Prostate gland (tissue), 2 donors: Measurements from ENCODE around the gene FGFRL1. TPM values are rescaled to one million over a fixed set of nuclear protein-coding genes. Genes with fewer than 3 reads are reported as not detected.

Source experiments
- DNase-seq: peaks from one replicate; pipeline ENCODE4 v3.0.0-alpha.2; 2019; ENCODE audit warnings: low spot score
- H3K27ac ChIP-seq, 2 donors: fragments of 200-600 bp; sonication (generic); 2 replicates each; pipeline ENCODE4 v1.5.1; 2017 to 2019
- H3K27me3 ChIP-seq: fragments of 200-600 bp; sonication (generic); replicated peaks from 2 replicates; pipeline ENCODE4 v1.5.1; 2019; ENCODE audit not compliant: insufficient read depth
- H3K36me3 ChIP-seq, 2 donors: fragments of 200-600 bp; sonication (generic); 1 replicate in 1 of 2; 2 replicates in 1 of 2; pipeline versions ENCODE4 v1.5.1 to v1.8.1; 2017 to 2019
- H3K4me1 ChIP-seq: fragments of 200-600 bp; sonication (generic); replicated peaks from 2 replicates; pipeline ENCODE4 v1.5.1; 2019
- H3K4me3 ChIP-seq, 2 donors: fragments of 200-600 bp; sonication (generic); 2 replicates each; pipeline ENCODE4 v1.5.1; 2017 to 2019
- H3K9me3 ChIP-seq: fragments of 200-600 bp; sonication (generic); 2 replicates; pipeline ENCODE4 v1.5.1; 2017
- POLR2A ChIP-seq: fragments of 450-650 bp; IDR thresholded peaks from one replicate; pipeline ENCODE4 v1.6.1; 2016; ENCODE audit warnings: antibody characterized with exemption, mild to moderate bottlenecking
- POLR2AphosphoS5 ChIP-seq: sonication (generic); formaldehyde crosslinking; IDR thresholded peaks from one replicate; pipeline ENCODE4 v1.6.1; 2017; ENCODE audit warnings: antibody characterized with exemption
- WGBS: methylation state at CpG from one replicate; pipeline ENCODE4 v1.1.5; 2018; 5-methylcytosine and 5-hydroxymethylcytosine counted together
- intact Hi-C: fragments of 100-400 bp; cut with DNase I; formaldehyde crosslinking; loops from one replicate; pipeline ENCODE4 v1.14.2; 2022
- total RNA-seq, 2 donors: library from RNA; depleted of rRNA; stranded (reverse); fragments of >200 nt; gene quantifications; one replicate each; pipeline ENCODE4 v1.1.0, GENCODE V29; 2016
- TF ChIP-seq, protein P1 (sequence below), 4 experiments: fragments of 200-600 bp in 2 of 4; fragments of 450-650 bp in 2 of 4; sonication (generic) in 2 of 4; IDR thresholded peaks; 1 replicate in 3 of 4; 2 replicates in 1 of 4; pipeline ENCODE4 v1.5.1; 2016 to 2019; ENCODE audit warnings: antibody characterized with exemption in 4 of 4, mild to moderate bottlenecking in 2 of 4, moderate library complexity in 2 of 4

Gene FGFRL1
- total RNA-seq, 2 donors from 2014 or later, result 26.6 to 29.4 TPM

DNA sequence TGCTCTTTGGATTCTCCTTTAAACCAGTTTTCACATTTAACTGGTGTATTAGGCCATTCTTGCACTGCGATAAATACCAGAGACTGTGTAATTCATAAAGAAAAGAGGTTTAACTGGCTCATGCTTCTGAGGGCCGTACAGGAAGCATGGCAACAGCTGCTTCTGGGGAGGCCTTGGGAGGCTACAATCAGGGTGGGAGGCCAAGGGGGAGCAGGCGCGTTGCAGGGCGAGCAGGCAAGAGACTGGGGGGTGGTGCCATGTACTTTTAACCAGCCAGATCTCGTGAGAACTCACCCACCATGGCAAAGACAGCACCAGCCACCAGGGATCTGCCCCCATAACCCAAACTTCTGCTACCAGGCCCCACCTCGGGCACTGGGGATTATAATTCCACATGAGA, 63.8 kb downstream of the FGFRL1 start:
- no peak for DNase-seq
- H3K36me3 ChIP-seq, result no peaks in the 10 kb centered on the region
- no peak for TF ChIP-seq POLR2AphosphoS5
- TF ChIP-seq, protein P1, sequence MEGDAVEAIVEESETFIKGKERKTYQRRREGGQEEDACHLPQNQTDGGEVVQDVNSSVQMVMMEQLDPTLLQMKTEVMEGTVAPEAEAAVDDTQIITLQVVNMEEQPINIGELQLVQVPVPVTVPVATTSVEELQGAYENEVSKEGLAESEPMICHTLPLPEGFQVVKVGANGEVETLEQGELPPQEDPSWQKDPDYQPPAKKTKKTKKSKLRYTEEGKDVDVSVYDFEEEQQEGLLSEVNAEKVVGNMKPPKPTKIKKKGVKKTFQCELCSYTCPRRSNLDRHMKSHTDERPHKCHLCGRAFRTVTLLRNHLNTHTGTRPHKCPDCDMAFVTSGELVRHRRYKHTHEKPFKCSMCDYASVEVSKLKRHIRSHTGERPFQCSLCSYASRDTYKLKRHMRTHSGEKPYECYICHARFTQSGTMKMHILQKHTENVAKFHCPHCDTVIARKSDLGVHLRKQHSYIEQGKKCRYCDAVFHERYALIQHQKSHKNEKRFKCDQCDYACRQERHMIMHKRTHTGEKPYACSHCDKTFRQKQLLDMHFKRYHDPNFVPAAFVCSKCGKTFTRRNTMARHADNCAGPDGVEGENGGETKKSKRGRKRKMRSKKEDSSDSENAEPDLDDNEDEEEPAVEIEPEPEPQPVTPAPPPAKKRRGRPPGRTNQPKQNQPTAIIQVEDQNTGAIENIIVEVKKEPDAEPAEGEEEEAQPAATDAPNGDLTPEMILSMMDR (IDR thresholded peaks at IDR 0.05), result no peak
- no peak for TF ChIP-seq POLR2A
- WGBS, result 51% methylated on average over 7 of the region's 7 CpGs
- intact Hi-C loops, result no loop called here
- H3K27ac ChIP-seq, result no peak overlapping the region
- H3K4me3 ChIP-seq, result no peak overlapping the region
- H3K4me1 ChIP-seq, result no peaks in the 10 kb centered on the region
- H3K27me3 ChIP-seq, result no peaks in the 10 kb centered on the region
- H3K9me3 ChIP-seq, result no peaks in the 10 kb centered on the region

DNA sequence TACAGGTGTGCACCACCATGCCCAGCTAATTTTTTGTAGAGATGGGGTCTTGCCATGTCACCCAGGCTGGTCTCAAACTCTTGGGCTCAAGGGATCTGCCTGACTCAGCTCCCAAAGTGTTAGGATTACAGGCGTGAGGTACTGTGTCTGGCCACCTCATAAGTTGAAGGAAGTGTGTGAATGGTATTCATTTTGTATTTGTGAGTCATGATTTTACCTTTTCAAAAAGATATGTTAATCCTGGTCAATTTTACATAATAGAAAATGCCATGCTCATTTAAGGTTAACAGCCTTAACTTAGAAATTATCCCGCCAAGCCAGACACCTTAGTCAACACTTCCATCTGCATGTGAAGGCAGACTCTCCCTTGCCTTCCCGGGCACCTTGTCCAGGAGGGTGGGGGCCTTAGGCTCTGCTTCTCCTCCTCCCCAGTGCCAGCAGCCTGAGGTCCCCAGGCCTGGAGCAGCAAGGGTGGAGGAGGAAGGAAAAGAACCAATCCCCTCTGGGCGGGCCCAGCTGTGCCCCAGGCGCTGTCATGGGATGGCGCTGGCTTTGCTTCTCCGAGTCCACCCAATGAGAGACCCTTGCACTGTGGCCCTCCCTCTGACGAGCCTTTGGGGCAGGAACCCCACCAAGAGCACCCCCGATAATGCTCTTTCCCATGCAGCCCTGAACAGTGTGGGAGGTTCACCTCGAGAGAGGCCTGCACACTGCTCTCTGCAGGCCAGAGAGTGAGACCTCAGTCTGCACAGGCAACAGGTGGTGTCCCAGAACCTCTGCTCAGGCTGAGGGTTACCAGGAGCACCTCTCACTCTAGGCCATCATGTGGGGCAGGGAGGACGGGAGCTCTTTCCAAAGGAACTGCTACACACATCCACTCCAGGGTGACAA, 64.6 kb downstream of the FGFRL1 start:
- DNase-seq, result no peak
- Histone ChIP-seq H3K9me3 (no peaks in the 10 kb centered on the region), H3K27me3 (no peaks in the 10 kb centered on the region), H3K4me1 (no peaks in the 10 kb centered on the region), H3K36me3 (no peaks in the 10 kb centered on the region), H3K4me3 (no peak overlapping the region), H3K27ac (no peak overlapping the region)
- intact Hi-C loops, result no loop called here
- TF ChIP-seq, protein P1 (IDR thresholded peaks at IDR 0.05), result no peak
- TF ChIP-seq POLR2AphosphoS5 (no peak), POLR2A (no peak)
- WGBS, result 86% methylated on average over 11 of the region's 11 CpGs

Other genes with a start within 250 kb of the FGFRL1 start
- gene CPLX1, start 185.5 kb upstream of the FGFRL1 start, total RNA-seq, result 1 to 10 TPM; 2.5 to 4.4 TPM
- 100 to 1,000 TPM; 158 to 181 TPM for gene GAK, start 79.3 kb upstream of the FGFRL1 start, total RNA-seq
- 10 to 100 TPM; 44.1 to 74.6 TPM for gene TMEM175, start 79.2 kb upstream of the FGFRL1 start, total RNA-seq
- gene DGKQ, start 38.1 kb upstream of the FGFRL1 start, total RNA-seq, result 10 to 100 TPM; 10.4 to 17.1 TPM
- gene IDUA, start 24.6 kb upstream of the FGFRL1 start, total RNA-seq, result 10 to 100 TPM; 53.6 to 56.8 TPM
- gene SLC26A1, start 18.2 kb upstream of the FGFRL1 start, total RNA-seq, result under 1 TPM; 0.27 to 0.34 TPM
- gene RNF212, start 101.9 kb downstream of the FGFRL1 start, total RNA-seq, result 10 to 100 TPM in 1 of 2 donors, 1 to 10 TPM in 1; 7.1 to 15.3 TPM
- 100 to 1,000 TPM; 107 to 134 TPM for gene SPON2, start 161.0 kb downstream of the FGFRL1 start, total RNA-seq
- 100 to 1,000 TPM; 173 to 264 TPM for gene CTBP1, start 237.5 kb downstream of the FGFRL1 start, total RNA-seq